Bronchial epithelial cell (primary cell): ENCODE measurements around the gene ERCC3. TPM values are rescaled to one million over a fixed set of nuclear protein-coding genes. Genes with fewer than 3 reads are reported as not detected.

ENCODE experiments used
- DNase-seq: peaks from one replicate; pipeline ENCODE4 v3.0.0-alpha.2; 2010; ENCODE audit warnings: low read depth
- FAIRE-seq: peaks from 2 replicates; lab custom pipeline; 2011; peaks lifted over from hg19 to GRCh38; lab: Jason Lieb, UNC
- H3K27me3 ChIP-seq: 2 replicates; pipeline ENCODE4 v1.5.1; 2011; ENCODE audit warnings: low read length; ENCODE audit not compliant: control insufficient read depth, insufficient read depth
- H3K36me3 ChIP-seq: 2 replicates; pipeline ENCODE4 v1.5.1; 2011; ENCODE audit warnings: low read length; ENCODE audit not compliant: control insufficient read depth, insufficient read depth
- H3K4me3 ChIP-seq: 2 replicates; pipeline ENCODE4 v1.5.1; 2011; ENCODE audit warnings: mild to moderate bottlenecking, low read depth, low read length, control low read depth
- CTCF ChIP-seq: IDR thresholded peaks from 2 replicates; pipeline ENCODE4 v1.5.1; 2011; ENCODE audit warnings: mild to moderate bottlenecking, moderate library complexity, low read length, control low read depth, inconsistent platforms; ENCODE audit not compliant: insufficient read depth, severe bottlenecking
- total RNA-seq: library from RNA; depleted of rRNA; stranded (reverse); fragments of >200 nt; gene quantifications from 2 replicates; pipeline ENCODE4 v1.2.1, GENCODE V29; 2014

Gene ERCC3
- 27.0 and 32.4 TPM in 2 replicates for total RNA-seq

GRCh38 chr2:127293748-127294562 is at the start of gene ERCC3:
ERCC3 (minus strand) TSS chr2:127294144; CDS start chr2:127294081, 63 bp downstream.
- Histone ChIP-seq H3K27me3 (no peaks in the 10 kb centered on the region), H3K4me3 (peak within 1 kb of the TSS; percentile 69), H3K36me3 (peaks cover 12% of the 10 kb centered on the region)
- TF ChIP-seq CTCF = no peak
- FAIRE-seq = no peak
- peak; percentile 57 for DNase-seq

GRCh38 chr2:127343277-127343676 is 49.3 kb upstream of the ERCC3 start:
- no peak for TF ChIP-seq CTCF
- FAIRE-seq (no peak), DNase-seq (no peak)
- Histone ChIP-seq H3K4me3 (no peak overlapping the region), H3K27me3 (no peaks in the 10 kb centered on the region), H3K36me3 (peaks cover 2% of the 10 kb centered on the region)

- FAIRE-seq (no peak), DNase-seq (no peak)
- peaks cover 3% of the 10 kb centered on the region for H3K36me3 ChIP-seq
- TF ChIP-seq CTCF = no peak
- H3K4me3 ChIP-seq = no peak overlapping the region
- H3K27me3 ChIP-seq = no peaks in the 10 kb centered on the region
Observed at GRCh38 chr2:127342101-127342500, 48.2 kb upstream of the ERCC3 start.

- H3K4me3 ChIP-seq = no peak overlapping the region
- no peak for FAIRE-seq
- no peak for TF ChIP-seq CTCF
- H3K27me3 ChIP-seq = no peaks in the 10 kb centered on the region
- peaks cover 3% of the 10 kb centered on the region for H3K36me3 ChIP-seq
- DNase-seq = no peak
Observed at GRCh38 chr2:127332335-127332734, 38.4 kb upstream of the ERCC3 start.

- H3K36me3 ChIP-seq = peaks cover 3% of the 10 kb centered on the region
Observed at GRCh38 chr2:127330753-127331152, 36.8 kb upstream of the ERCC3 start.

More at GRCh38 chr2:127330753-127331152, 36.8 kb upstream of the ERCC3 start:
- Histone ChIP-seq H3K27me3 (no peaks in the 10 kb centered on the region), H3K4me3 (no peak overlapping the region)
- DNase-seq = no peak
- no peak for TF ChIP-seq CTCF
- FAIRE-seq = no peak
